K562 (cell line): ENCODE data around the gene RUVBL2. TPM values are rescaled to one million over a fixed set of nuclear protein-coding genes. Genes with fewer than 3 reads are reported as not detected.
"Not testable (repeated sequence)": the region's sequence is repeated elsewhere in the genome, so short reads cannot be mapped to it uniquely, and the experiment has no call there.

Experiments used
- ATAC-seq: fragments of 200-7000 bp; cut with Tn5 transposase; 3 replicates; pipeline ENCODE4 v1.9.1; 2020; ENCODE audit warnings: moderate library complexity
- BruUV-seq: library from RNA; stranded (reverse); fragments of 400-500 nt; replicated peaks from 2 replicates; lab custom pipeline; 2021; lab: Mats Ljungman, UMichigan
- CTCF ChIA-PET: fragments of 300-600 bp; formaldehyde crosslinking; extraction: SDS; loops from one replicate; lab custom pipeline; 2021; ENCODE audit warnings: low intra/inter-chr PET ratio; lab: Yijun Ruan, JAX
- POLR2A ChIA-PET: fragments of 300-600, 350-650 bp; sonication (Branson Sonifier 250); formaldehyde crosslinking; extraction: SDS; loops from one replicate; lab custom pipeline; 2021; ENCODE audit warnings: antibody characterized with exemption, inconsistent platforms; lab: Yijun Ruan, JAX
- DNase-seq, 4 experiments: peaks; one replicate each; pipeline versions ENCODE4 v3.0.0 to v3.0.0-alpha.2; 2011 to 2018; ENCODE audit warnings: low spot score in 3 of 4, mixed read lengths in 3 of 4; ENCODE audit errors: extremely low read depth in 1 of 4
- FAIRE-seq: peaks from 2 replicates; lab custom pipeline; 2011; peaks lifted over from hg19 to GRCh38; lab: Jason Lieb, UNC
- H2AFZ ChIP-seq: 2 replicates; pipeline ENCODE4 v1.6.0; 2011; ENCODE audit warnings: low read depth, low read length, control low read depth, inconsistent platforms
- H3K27ac ChIP-seq: fragments of 200-600 bp; 3 replicates; pipeline ENCODE4 v1.8.0; 2011; ENCODE audit warnings: low read depth, mild to moderate bottlenecking, control low read depth, inconsistent platforms, low read length, moderate library complexity, mixed read lengths; ENCODE audit errors: extremely low read depth
- H3K27me3 ChIP-seq, 2 experiments: fragments of 300-600 bp in 1 of 2; 2 replicates in 1 of 2; 3 replicates in 1 of 2; pipeline versions ENCODE4 v1.6.0 to v1.8.0; 2011; ENCODE audit warnings: inconsistent platforms in 2 of 2, low read length in 2 of 2, mild to moderate bottlenecking in 1 of 2, mixed read lengths in 1 of 2, moderate library complexity in 1 of 2; ENCODE audit not compliant: control insufficient read depth in 2 of 2, insufficient read depth in 2 of 2
- H3K36me3 ChIP-seq: fragments of 300-600 bp; 3 replicates; pipeline ENCODE4 v1.8.0; 2011; ENCODE audit warnings: mild to moderate bottlenecking, low read length, inconsistent platforms; ENCODE audit not compliant: control insufficient read depth, insufficient read depth
- H3K4me1 ChIP-seq, 2 experiments: fragments of 200-600 bp in 1 of 2; replicated peaks in 1 of 2; 2 replicates in 1 of 2; 3 replicates in 1 of 2; pipeline versions ENCODE4 v1.5.1 to v1.8.0; 2011; ENCODE audit warnings: inconsistent platforms in 2 of 2, low read length in 2 of 2, mild to moderate bottlenecking in 1 of 2, mixed read lengths in 1 of 2, moderate library complexity in 1 of 2; ENCODE audit not compliant: control insufficient read depth in 2 of 2, insufficient read depth in 2 of 2
- H3K4me2 ChIP-seq: 2 replicates; pipeline ENCODE4 v1.6.1; 2011; ENCODE audit warnings: low read length, control low read depth, inconsistent platforms, mixed read lengths; ENCODE audit not compliant: insufficient read depth
- H3K4me3 ChIP-seq: fragments of 200-600 bp; sonication (generic), shearing (Covaris generic); 2 replicates; pipeline ENCODE4 v1.5.1; 2016; ENCODE audit warnings: control low read depth, inconsistent platforms
- H3K79me2 ChIP-seq: fragments of 200-600 bp; 3 replicates; pipeline ENCODE4 v1.8.0; 2011; ENCODE audit warnings: low read length, inconsistent platforms; ENCODE audit not compliant: control insufficient read depth, insufficient read depth
- H3K9ac ChIP-seq, 2 experiments: 2 replicates each; pipeline versions ENCODE4 v1.6.0 to v1.6.1; 2011; ENCODE audit warnings: low read depth in 2 of 2, low read length in 2 of 2, control low read depth in 1 of 2, inconsistent platforms in 1 of 2, mild to moderate bottlenecking in 1 of 2, mixed read lengths in 1 of 2; ENCODE audit not compliant: insufficient read depth in 1 of 2
- H3K9me1 ChIP-seq: one replicate; pipeline ENCODE4 v1.6.0; 2011; ENCODE audit warnings: inconsistent platforms, mild to moderate bottlenecking, low read length, moderate library complexity; ENCODE audit not compliant: control insufficient read depth, insufficient read depth
- H3K9me3 ChIP-seq: replicated peaks from 2 replicates; pipeline ENCODE4 v1.5.1; 2011; ENCODE audit warnings: low read depth, low read length, inconsistent platforms; ENCODE audit not compliant: control insufficient read depth, insufficient read depth
- H4K20me1 ChIP-seq: replicated peaks from 2 replicates; pipeline ENCODE4 v1.6.1; 2011; ENCODE audit warnings: low read length, inconsistent platforms, mixed read lengths; ENCODE audit not compliant: control insufficient read depth, insufficient read depth
- DIDO1 ChIP-seq: fragments of 450-650 bp; IDR thresholded peaks from 2 replicates; pipeline ENCODE4 v1.6.1; 2016; ENCODE audit warnings: low read depth, missing biosample characterization, missing genetic modification characterization
- TFAP4 ChIP-seq: sonication (generic); formaldehyde crosslinking; IDR thresholded peaks from 2 replicates; pipeline ENCODE4 v1.8.0; 2022; ENCODE audit warnings: missing genetic modification reagents, mild to moderate bottlenecking, moderate library complexity, borderline replicate concordance
- WGBS: fragments of 100-300 bp; shearing (Covaris generic); methylation state at CpG from one replicate; pipeline ENCODE4 v1.1.6; 2016; ENCODE audit warnings: low coverage, mixed read lengths; ENCODE audit not compliant: insufficient coverage; ENCODE audit errors: missing lambda C conversion rate; 5-methylcytosine and 5-hydroxymethylcytosine counted together
- in situ Hi-C: fragments of 300-500 bp; cut with MboI; formaldehyde crosslinking; loops from 4 replicates; pipeline ENCODE4 v1.15.0; 2018; ENCODE audit warnings: inconsistent platforms, mixed read lengths
- intact Hi-C: fragments of 100-400 bp; cut with micrococcal nuclease; formaldehyde crosslinking; loops from 2 replicates; pipeline ENCODE4 v1.14.2; 2022
- polyA plus RNA-seq, 8 experiments: library from polyadenylated mRNA; depleted of rRNA in 4 of 8; stranded (reverse) in 5 of 8; unstranded in 3 of 8; fragments of >200 nt; fragmentation: Nextera tagmentation in 2 of 8; fragmentation: Illumina TruSeq in 1 of 8; extraction: Ambion mirVana in 2 of 8; extraction: Trizol in 1 of 8; gene quantifications; 2 replicates each; pipeline versions ENCODE4 v1.2.1 to v1.2.3, GENCODE V29; 2011 to 2014; ENCODE audit warnings: inconsistent platforms in 1 of 8, missing spikeins in 1 of 8
- total RNA-seq, 7 experiments: library from RNA; depleted of rRNA in 6 of 7; stranded (reverse); fragments of >200 nt in 6 of 7; fragmentation: Illumina TruSeq in 2 of 7; extraction: Trizol in 2 of 7; gene quantifications; 2 replicates each; pipeline versions ENCODE4 v1.2.1 to v1.2.3, GENCODE V29; 2011 to 2021; ENCODE audit warnings: low replicate concordance in 1 of 7

Gene RUVBL2
- total and polyA plus RNA-seq, 9 of the 15 experiments (the other 6 are each of a cell fraction or from before 2014, with no cell fraction given): 71.4 to 453 (median 237) TPM

GRCh38 chr19:49022116-49022515 lies 28.4 kb downstream of the RUVBL2 start:
- H3K4me3 ChIP-seq: no peak overlapping the region
- H3K4me1 ChIP-seq: peaks cover 21 to 41% of the 10 kb centered on the region in 2 experiments; a peak in 4 of 5 replicates
- in situ Hi-C loops (no loop called here), intact Hi-C loops (no loop called here)
- H3K36me3 ChIP-seq: peaks cover under 1% of the 10 kb centered on the region; the same call in 1 of the 3 replicates
- no peak for ATAC-seq
- no peak for FAIRE-seq
- H3K9me3 ChIP-seq: no peaks in the 10 kb centered on the region
- no peak overlapping the region for H2AFZ ChIP-seq
- H3K27me3 ChIP-seq: no peaks in the 10 kb centered on the region
- POLR2A ChIA-PET: no interaction called here
- peaks cover 6% of the 10 kb centered on the region; the same call in 1 of the 2 replicates for H4K20me1 ChIP-seq
- BruUV-seq: no TSS peak
- 46% methylated on average over 9 of the region's 9 CpGs for WGBS
- TF ChIP-seq DIDO1 (tag) (no peak), TFAP4 (CRISPR knock-in tag) (0 out of 2 replicates have a peak, but pooled peaks have one; percentile 12)
- CTCF ChIA-PET: no interaction called here
- no peak for DNase-seq
- no peaks in the 10 kb centered on the region for H3K79me2 ChIP-seq
- peaks cover 5% of the 10 kb centered on the region for H3K9me1 ChIP-seq
- H3K4me2 ChIP-seq: no peak overlapping the region
- no peak overlapping the region for H3K9ac ChIP-seq
- H3K27ac ChIP-seq: no peak overlapping the region

GRCh38 chr19:49024233-49024632 lies 30.5 kb downstream of the RUVBL2 start, which contains the start of gene CGB3:
Gene CGB3 (minus strand): TSS chr19:49024333. CDS start chr19:49023971, 362 bp downstream.
- H3K4me2 ChIP-seq, ATAC-seq, in situ Hi-C loops, H3K9me3 ChIP-seq, H3K9ac ChIP-seq, CTCF ChIA-PET, H3K79me2 ChIP-seq, BruUV-seq, DNase-seq, H3K27ac ChIP-seq, FAIRE-seq, H3K36me3 ChIP-seq, H4K20me1 ChIP-seq, H2AFZ ChIP-seq, intact Hi-C loops, H3K4me3 ChIP-seq, POLR2A ChIA-PET, H3K9me1 ChIP-seq, H3K27me3 ChIP-seq: not testable (repeated sequence)
- H3K4me1 ChIP-seq: peaks cover 6 to 19% of the 10 kb centered on the region in 2 experiments; a peak in 4 of 5 replicates
- WGBS: 3% methylated on average over 9 of the region's 15 CpGs

- BruUV-seq, H3K36me3 ChIP-seq, in situ Hi-C loops, H3K4me3 ChIP-seq, intact Hi-C loops, H3K27ac ChIP-seq, H3K4me2 ChIP-seq, H3K9me3 ChIP-seq, H3K27me3 ChIP-seq, H2AFZ ChIP-seq, H4K20me1 ChIP-seq, CTCF ChIA-PET, ATAC-seq, H3K79me2 ChIP-seq, H3K9me1 ChIP-seq, DNase-seq, FAIRE-seq, H3K9ac ChIP-seq, POLR2A ChIA-PET: not testable (repeated sequence)
- 0% methylated on average over 2 of the region's 6 CpGs for WGBS
- H3K4me1 ChIP-seq: peaks cover 6 to 16% of the 10 kb centered on the region in 2 experiments; a peak in 4 of 5 replicates
These were observed 31.4 kb downstream of the RUVBL2 start for GRCh38 chr19:49025088-49025487.
